Vagina (tissue), 2 donors: ENCODE data around the gene MGAT3. TPM values are rescaled to one million over a fixed set of nuclear protein-coding genes. Genes with fewer than 3 reads are reported as not detected.

Source experiments
- DNase-seq, 2 donors: peaks; one replicate each; pipeline ENCODE4 v3.0.0-alpha.2; 2017; ENCODE audit errors: extremely low spot score in 2 of 2
- H3K27ac ChIP-seq: fragments of 200-600 bp; sonication (generic); one replicate; pipeline ENCODE4 v1.5.1; 2019
- H3K27me3 ChIP-seq: fragments of 200-600 bp; sonication (generic); one replicate; pipeline ENCODE4 v1.5.1; 2019
- H3K36me3 ChIP-seq, 2 donors: fragments of 200-600 bp; sonication (generic); one replicate each; pipeline ENCODE4 v1.5.1; 2017 to 2019
- H3K4me1 ChIP-seq: fragments of 200-600 bp; sonication (generic); one replicate; pipeline ENCODE4 v1.5.1; 2019
- H3K4me3 ChIP-seq, 2 donors: fragments of 200-600 bp; sonication (generic); 1 replicate in 1 of 2; 2 replicates in 1 of 2; pipeline ENCODE4 v1.5.1; 2016 to 2019
- H3K9me3 ChIP-seq: fragments of 200-600 bp; sonication (generic); one replicate; pipeline ENCODE4 v1.5.1; 2019
- POLR2A ChIP-seq, 2 donors: fragments of 450-650 bp; IDR thresholded peaks; one replicate each; pipeline ENCODE4 v1.6.1; 2017; ENCODE audit warnings: antibody characterized with exemption in 2 of 2, mild to moderate bottlenecking in 2 of 2, moderate library complexity in 2 of 2
- POLR2AphosphoS5 ChIP-seq, 2 donors: sonication (generic); formaldehyde crosslinking; IDR thresholded peaks; one replicate each; pipeline ENCODE4 v1.9.0; 2017; ENCODE audit warnings: antibody characterized with exemption in 2 of 2, mild to moderate bottlenecking in 2 of 2, low read depth in 1 of 2; ENCODE audit not compliant: insufficient read depth in 1 of 2
- intact Hi-C: fragments of 100-400 bp; cut with DNase I; formaldehyde crosslinking; loops from one replicate; pipeline ENCODE4 v1.15.1; 2023
- total RNA-seq: library from RNA; depleted of rRNA; stranded (reverse); fragments of >200 nt; gene quantifications from one replicate; pipeline ENCODE4 v1.2.3, GENCODE V29; 2016
- TF ChIP-seq, protein P1 (sequence below), 3 experiments: fragments of 450-650 bp in 2 of 3; fragments of 200-600 bp in 1 of 3; sonication (generic) in 1 of 3; IDR thresholded peaks; one replicate each; pipeline ENCODE4 v1.5.1; 2017 to 2019; ENCODE audit warnings: antibody characterized with exemption in 3 of 3, mild to moderate bottlenecking in 2 of 3, moderate library complexity in 2 of 3

The MGAT3 gene
- total RNA-seq, 1 donor from 2014 or later: 0.98 TPM

DNA sequence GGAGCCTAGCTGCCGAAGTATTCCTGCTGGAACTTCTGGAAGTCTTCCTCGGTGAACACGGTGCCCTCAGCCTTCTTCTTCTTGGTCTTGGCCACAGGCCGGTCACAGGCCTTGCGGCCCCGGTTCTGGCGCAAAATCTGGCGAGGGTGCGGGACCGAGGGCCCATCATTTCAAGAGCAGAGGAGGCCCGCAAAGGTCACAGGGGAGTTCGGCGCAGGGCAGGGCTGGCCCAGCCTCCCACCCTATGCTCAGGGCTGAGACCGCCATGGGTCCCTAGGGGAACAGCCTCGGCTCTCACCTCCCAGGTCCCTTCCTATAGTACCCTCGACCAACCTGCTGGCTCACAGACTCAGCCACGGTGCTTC, 72.7 kb downstream of the MGAT3 start:
- Histone ChIP-seq H3K27ac (peak overlapping the region; percentile 66), H3K27me3 (no peaks in the 10 kb centered on the region), H3K4me1 (peaks cover 78% of the 10 kb centered on the region), H3K36me3 (peaks cover 0 to 8% of the 10 kb centered on the region in 2 donors), H3K9me3 (no peaks in the 10 kb centered on the region), H3K4me3 (peak overlapping the region; percentile 9 to 22)
- no peak for DNase-seq
- intact Hi-C loops: loop anchor here (10.0 kb wide), 1 partner anchor 355 kb away; no protein-coding TSS in a partner anchor
- TF ChIP-seq POLR2AphosphoS5 (IDR thresholded peaks at IDR 0.05; ENCODE audit: insufficient read depth in 1 of 2, low read depth in 1 of 2) (no peak), POLR2A (IDR thresholded peaks at IDR 0.05) (no peak)
- TF ChIP-seq, protein P1, sequence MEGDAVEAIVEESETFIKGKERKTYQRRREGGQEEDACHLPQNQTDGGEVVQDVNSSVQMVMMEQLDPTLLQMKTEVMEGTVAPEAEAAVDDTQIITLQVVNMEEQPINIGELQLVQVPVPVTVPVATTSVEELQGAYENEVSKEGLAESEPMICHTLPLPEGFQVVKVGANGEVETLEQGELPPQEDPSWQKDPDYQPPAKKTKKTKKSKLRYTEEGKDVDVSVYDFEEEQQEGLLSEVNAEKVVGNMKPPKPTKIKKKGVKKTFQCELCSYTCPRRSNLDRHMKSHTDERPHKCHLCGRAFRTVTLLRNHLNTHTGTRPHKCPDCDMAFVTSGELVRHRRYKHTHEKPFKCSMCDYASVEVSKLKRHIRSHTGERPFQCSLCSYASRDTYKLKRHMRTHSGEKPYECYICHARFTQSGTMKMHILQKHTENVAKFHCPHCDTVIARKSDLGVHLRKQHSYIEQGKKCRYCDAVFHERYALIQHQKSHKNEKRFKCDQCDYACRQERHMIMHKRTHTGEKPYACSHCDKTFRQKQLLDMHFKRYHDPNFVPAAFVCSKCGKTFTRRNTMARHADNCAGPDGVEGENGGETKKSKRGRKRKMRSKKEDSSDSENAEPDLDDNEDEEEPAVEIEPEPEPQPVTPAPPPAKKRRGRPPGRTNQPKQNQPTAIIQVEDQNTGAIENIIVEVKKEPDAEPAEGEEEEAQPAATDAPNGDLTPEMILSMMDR (IDR thresholded peaks at IDR 0.05): peak in 1 of 3 experiments; percentile 49

DNA sequence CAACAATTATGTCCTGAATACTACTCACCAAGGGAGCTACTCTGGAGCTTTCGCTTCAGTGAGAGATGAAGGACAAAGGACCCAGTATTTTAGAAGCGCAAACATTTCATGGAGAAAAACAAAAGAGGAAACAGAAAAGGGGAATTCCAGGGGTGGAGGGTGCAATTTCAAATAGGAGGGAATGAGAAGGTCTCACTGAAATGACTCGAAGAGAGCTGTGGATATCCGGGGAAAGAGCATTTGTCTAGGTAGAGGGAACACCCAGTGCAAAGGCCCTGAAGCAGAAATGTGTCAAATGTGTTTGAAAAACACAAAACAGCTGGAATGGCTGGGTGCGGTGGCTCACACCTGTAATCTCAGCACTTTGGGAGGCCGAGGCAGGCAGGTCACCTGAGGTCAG, 73.3 kb downstream of the MGAT3 start:
- DNase-seq: no peak
- peak overlapping the region; percentile 66 for H3K27ac ChIP-seq
- intact Hi-C loops: loop anchor here (10.0 kb wide), 1 partner anchor 815 kb away; the partner anchor contains the start of gene ADSL
- no peak overlapping the region for H3K4me3 ChIP-seq
- peaks cover 0 to 5% of the 10 kb centered on the region in 2 donors for H3K36me3 ChIP-seq
- peaks cover 78% of the 10 kb centered on the region for H3K4me1 ChIP-seq
- no peaks in the 10 kb centered on the region for H3K27me3 ChIP-seq
- no peaks in the 10 kb centered on the region for H3K9me3 ChIP-seq
- no peak for TF ChIP-seq POLR2AphosphoS5 (IDR thresholded peaks at IDR 0.05; ENCODE audit: insufficient read depth in 1 of 2, low read depth in 1 of 2)
- TF ChIP-seq, protein P1 (IDR thresholded peaks at IDR 0.05): no peak

DNA sequence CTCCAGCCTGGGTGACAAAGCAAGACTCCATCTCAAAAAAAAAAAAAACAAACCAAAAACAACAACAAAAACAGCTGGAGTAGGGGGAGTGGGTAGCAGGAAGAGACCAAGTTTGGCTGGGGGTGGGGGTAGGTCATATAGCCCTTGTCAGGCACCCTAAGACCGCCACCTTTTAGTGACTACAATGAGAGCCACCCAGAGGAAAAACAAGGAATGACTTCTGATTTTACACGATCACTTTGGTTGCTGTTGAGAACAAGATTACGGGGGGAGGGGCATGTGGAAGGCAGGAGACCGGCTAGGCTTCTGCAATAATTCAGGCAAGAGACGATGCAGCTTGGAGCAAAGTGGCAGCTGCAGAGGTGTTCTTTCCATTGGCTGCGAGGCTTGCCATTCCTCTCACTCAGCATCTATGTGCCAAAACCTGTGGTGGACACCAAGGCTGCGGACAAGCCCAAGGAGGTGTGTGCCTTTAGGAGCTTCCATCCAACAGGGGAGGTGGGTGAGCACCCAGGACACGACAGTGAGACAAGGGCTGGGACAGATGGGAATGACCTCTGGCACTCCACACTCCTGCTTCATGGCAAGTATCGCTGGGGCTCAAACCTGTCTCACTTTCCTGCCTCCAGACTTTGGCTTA, 74.0 kb downstream of the MGAT3 start:
- H3K4me3 ChIP-seq: no peak overlapping the region

GRCh38 chr22:39532215-39533073, 75.6 kb downstream of the MGAT3 start, which contains the start of gene RPS19BP1:
RPS19BP1 (minus strand) TSS chr22:39532748; CDS start chr22:39532738, 10 bp downstream.
- Histone ChIP-seq H3K9me3 (no peaks in the 10 kb centered on the region), H3K36me3 (peaks cover 0 to 5% of the 10 kb centered on the region in 2 donors), H3K4me1 (peaks cover 61% of the 10 kb centered on the region), H3K27ac (peak within 1 kb of the TSS; percentile 85), H3K4me3 (peak within 1 kb of the TSS; percentile 79 to 87), H3K27me3 (no peaks in the 10 kb centered on the region)
- TF ChIP-seq POLR2A (IDR thresholded peaks at IDR 0.05) (peak in 1 of 2 donors; percentile 71), POLR2AphosphoS5 (IDR thresholded peaks at IDR 0.05; ENCODE audit: insufficient read depth in 1 of 2, low read depth in 1 of 2) (peak; percentile 96 to 99)
- TF ChIP-seq, protein P1 (IDR thresholded peaks at IDR 0.05): no peak
- intact Hi-C loops: loop anchor here (10.0 kb wide), 1 partner anchor 812 kb away; the partner anchor contains the start of gene ADSL
- DNase-seq: peak; percentile 99 to 100

More for the DNA sequence above, 74.0 kb downstream of the MGAT3 start:
- Histone ChIP-seq H3K27me3 (no peaks in the 10 kb centered on the region), H3K27ac (peak overlapping the region; percentile 85), H3K9me3 (no peaks in the 10 kb centered on the region), H3K4me1 (peaks cover 74% of the 10 kb centered on the region), H3K36me3 (peaks cover 0 to 5% of the 10 kb centered on the region in 2 donors)
- TF ChIP-seq POLR2AphosphoS5 (IDR thresholded peaks at IDR 0.05; ENCODE audit: insufficient read depth in 1 of 2, low read depth in 1 of 2): no peak
- TF ChIP-seq, protein P1 (IDR thresholded peaks at IDR 0.05): no peak
- intact Hi-C loops: loop anchor here (10.0 kb wide), 1 partner anchor 814 kb away; the partner anchor contains the start of gene ADSL
- DNase-seq: no peak
